ENCODE measurements around the gene TCEAL2.
A peak's percentile ranks its signal among the peaks of the same experiment; 100 is the strongest.
"Not testable (repeated sequence)": the region's sequence is repeated elsewhere in the genome, so short reads cannot be mapped to it uniquely, and the experiment has no call there.

TCEAL2 gene

DNA sequence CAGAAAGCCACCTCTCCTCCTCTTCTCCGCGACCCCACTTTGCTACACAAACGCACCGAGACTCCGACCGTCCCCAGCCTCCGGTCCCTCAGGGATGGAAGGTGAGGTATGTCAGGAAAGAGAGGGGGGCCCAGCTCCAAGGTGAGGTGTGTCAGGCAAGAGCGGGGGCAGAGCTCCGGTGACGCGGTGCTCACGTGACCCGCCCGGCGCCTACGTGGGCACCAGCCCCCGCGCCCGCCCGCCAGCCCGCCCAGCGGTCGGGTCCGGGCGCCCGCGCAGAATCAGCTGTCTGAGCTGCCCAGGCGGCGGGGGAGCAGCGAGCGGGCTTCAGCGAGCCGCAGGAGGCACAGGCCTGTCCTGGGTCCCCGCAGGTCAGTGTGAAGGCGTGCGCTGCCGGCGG is at the start of gene TCEAL2:
TCEAL2 (plus strand) TSS at position 244 of the 400 bp plus-strand sequence. CDS start 1,152 bp downstream, outside the sequence.
- not testable (repeated sequence) for DNase-seq (ENCODE audit: low read depth in 2 of 2)

DNA sequence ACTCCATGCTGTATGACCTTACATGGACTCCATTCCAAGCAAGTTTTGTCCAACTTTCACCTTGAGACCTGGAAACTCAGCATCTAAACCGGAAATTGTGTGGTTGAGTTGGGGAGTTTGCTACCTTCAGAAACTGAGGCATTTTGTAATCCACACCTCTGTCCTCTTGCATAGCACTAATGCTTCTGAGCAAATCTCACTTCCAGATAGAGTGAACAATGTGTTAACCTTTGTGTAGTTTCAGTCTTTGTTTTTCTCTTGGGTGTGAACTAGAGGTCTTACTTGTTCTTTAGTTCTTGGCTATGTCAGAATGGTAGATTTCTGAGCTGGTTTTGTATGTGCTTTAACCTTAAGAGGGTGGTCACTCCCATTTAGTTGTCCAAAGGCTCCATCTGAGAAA is 48.1 kb upstream of the TCEAL2 start:
- DNase-seq (ENCODE audit: low read depth in 2 of 2): no peak

DNA sequence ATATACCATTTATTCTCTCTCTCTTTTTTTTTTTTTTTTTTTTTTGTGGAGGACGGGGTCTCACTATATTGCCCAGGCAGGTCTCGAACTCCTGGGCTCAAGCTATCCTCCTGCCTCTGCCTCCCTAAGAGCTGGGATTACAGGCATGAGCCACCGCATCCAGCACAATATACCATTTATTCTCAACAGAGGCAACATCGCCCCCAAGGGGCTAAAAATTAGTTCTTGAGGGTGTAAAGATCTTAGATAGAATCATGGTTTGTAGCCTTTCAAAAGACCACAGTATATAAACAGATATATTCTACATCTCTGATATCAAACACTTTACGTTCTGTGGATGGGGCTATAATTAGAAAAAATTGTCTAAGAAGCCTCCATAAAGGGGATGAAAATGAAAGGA is 39.8 kb upstream of the TCEAL2 start:
- no peak for DNase-seq (ENCODE audit: low read depth in 2 of 2)

DNA sequence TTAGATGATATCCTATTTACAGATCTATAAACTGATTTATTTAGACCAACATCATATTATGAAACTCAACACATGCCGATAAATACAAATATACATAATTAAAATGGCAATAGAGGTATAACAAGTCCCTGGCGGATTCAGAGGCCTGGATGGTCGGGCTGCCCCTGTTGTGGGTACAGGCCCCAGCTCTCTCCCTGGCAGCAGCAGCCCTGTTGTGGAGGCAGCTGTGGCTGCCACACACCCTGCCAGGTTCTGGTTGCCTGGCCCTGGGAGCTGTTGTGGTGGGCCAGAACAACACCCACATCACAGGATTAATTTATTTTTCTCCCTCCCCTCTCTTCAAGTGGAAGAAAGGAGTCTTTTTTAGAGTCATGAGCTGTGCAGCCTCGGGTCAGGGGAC is 12.1 kb upstream of the TCEAL2 start:
- DNase-seq (ENCODE audit: low read depth in 2 of 2): no peak

DNA sequence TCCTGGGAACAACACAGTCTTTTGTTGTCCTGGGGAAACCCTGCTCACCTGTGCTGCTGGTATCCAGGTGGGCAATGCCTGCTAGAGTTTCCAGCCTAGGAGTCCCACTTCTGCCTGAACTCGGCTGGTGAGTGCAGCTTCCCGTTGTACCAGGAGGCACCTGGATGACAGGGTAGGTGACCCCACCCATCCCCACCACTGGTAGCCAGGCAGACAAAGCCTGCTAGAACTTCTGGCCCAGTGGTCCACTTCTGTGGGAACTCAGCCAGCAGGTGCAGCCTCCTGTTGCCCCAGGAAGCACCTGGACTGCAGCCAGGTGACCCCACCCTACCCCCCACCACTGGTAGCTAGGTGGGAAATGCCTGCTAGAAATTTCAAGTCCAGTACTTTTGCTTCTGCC is 9.7 kb upstream of the TCEAL2 start:
- no peak for DNase-seq (ENCODE audit: low read depth in 2 of 2)

DNA sequence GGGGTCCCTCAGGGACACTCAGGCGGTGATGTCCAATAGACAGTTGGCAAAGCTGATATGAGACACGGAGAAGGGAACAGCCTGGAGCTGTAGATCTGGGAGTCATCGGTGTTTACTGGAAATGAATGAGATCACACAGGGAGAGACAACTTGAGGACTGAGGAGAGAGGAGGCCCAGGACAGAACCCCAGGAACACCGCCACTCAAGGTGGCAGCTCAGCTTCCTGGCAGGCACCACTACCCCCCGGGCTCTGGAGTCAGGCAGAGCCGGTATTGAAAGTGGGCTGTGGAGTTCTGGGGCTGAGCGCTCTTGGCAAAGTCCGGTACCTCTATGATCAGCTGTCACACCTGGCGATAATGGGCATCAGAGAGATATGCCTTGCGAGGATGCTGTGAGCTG is 465 bp upstream of the TCEAL2 start:
- DNase-seq (ENCODE audit: low read depth in 2 of 2): not testable (repeated sequence)

DNA sequence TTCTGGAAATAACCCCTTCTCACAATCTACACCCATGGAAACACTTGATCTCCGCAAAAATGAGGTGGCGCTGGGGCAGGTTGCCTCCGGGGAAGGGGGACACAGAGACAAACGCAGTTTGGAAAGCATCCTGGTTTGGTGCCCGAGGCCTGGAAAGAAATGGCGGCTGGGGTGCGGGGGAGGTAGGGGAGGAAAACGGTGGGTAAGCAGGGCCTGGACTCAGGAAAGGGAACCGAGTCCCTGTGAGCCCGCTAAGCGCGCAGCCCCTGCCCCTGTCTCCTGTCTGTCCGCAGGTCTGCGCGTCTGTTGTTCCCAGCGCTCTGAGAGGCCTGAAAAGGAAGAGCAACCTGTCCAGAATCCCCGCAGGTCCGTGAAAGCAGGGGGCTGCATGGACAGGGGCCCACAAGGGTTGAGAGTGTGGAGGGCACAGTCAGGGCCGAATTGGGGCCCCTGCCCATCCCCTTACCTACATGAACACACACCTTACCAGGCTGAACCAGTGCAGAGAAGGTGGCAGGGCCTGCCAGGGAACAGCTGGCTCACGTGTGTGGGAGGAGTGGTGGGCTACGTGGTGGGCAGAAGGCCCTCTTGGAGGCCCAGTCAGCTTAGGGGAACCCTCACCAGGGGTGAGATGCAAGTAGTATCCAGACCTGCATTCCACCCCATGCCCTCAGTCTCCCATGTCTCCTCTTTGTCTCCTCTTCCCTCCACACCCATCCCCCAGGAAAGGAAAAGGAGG is 770 bp downstream of the TCEAL2 start:
- not testable (repeated sequence) for DNase-seq (ENCODE audit: low read depth in 2 of 2)

DNA sequence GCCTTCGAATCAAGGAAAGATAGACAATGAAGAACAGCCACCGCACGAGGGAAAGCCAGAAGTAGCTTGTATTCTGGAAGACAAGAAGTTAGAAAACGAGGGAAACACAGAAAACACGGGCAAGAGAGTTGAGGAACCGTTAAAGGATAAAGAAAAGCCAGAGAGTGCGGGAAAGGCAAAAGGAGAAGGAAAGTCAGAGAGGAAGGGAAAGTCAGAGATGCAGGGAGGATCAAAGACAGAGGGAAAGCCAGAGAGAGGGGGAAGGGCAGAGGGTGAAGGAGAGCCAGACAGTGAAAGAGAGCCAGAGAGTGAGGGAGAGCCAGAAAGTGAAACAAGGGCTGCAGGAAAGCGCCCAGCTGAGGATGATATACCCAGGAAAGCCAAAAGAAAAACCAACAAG is 1.4 kb downstream of the TCEAL2 start:
- DNase-seq (ENCODE audit: low read depth in 2 of 2): no peak

DNA sequence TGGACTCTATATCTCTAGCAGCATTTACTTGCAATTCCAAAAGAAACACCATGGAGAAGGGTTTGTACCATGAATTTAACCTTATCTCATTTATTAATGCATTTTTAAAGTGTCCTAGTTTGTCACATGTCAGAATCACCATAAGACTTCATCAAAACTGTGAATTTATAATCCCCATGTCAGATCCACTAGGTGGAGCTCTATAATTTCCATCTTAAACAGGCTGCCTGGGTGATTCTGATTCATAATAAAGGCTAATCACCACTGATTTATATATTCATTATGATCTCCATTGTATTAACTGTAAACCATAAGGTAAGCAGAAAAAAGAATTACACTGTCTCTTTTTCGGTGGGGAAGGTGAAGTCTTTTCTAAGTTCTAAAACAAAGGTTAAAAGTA is 4.0 kb downstream of the TCEAL2 start:
- no peak for DNase-seq (ENCODE audit: low read depth in 2 of 2)

DNA sequence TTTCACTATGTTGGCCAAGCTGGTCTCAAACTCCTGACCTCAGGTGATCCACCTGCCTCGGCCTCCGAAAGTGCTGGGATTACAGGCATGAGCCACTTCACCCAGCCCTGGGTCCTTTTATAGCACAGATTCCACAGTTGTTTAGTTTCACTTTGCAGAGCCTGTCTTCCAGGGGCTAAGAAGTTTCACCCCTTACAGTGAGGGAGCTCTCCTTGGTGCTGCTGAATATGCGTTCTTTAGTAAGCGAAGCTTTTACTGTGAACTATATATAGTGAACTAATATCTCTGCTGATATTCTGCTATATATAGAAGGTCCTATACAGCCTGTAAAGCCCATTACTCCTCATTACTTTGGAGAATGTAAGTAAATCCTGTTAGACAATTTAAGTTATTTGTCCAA is 12.6 kb downstream of the TCEAL2 start:
- DNase-seq (ENCODE audit: low read depth in 2 of 2): no peak

DNA sequence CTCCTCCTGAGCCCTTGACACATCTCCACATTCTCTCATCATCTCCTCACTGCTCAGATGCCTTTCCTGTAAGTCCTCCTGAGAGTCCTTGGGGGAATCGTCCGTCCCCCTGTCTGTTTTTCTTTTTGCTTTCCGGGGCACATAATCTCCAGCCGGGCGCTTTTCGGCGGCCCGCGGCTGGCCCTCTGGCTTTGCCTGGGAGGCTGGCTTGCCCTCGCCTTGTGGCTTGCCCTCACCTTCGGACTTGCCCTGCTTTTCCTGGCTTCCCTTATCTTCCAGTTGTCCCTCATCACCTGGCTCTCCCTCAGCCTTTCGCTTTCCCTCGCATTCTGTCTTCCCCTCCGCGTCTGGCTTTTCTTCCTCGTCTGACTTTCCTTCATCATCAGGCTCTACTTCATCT is 15.4 kb downstream of the TCEAL2 start:
- not testable (repeated sequence) for DNase-seq (ENCODE audit: low read depth in 2 of 2)

DNA sequence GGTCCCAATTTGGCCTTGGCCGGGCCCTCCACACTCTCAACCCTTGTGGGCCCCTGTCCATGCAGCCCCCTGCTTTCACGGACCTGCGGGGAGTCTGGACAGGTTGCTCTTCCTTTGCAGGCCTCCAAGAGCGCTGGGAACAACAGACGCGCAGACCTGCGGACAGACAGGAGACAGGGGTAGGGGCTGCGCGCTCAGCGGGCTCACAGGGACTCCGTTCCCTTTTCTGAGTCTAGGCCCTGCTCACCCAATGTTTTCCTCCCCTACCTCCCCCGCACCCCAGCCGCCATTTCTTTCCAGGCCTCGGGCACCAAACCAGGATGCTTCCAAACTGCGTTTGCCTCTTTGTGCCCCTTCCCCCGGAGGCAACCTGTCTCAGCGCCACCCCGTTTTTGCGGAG is 16.2 kb downstream of the TCEAL2 start:
- DNase-seq (ENCODE audit: low read depth in 2 of 2): not testable (repeated sequence)

DNA sequence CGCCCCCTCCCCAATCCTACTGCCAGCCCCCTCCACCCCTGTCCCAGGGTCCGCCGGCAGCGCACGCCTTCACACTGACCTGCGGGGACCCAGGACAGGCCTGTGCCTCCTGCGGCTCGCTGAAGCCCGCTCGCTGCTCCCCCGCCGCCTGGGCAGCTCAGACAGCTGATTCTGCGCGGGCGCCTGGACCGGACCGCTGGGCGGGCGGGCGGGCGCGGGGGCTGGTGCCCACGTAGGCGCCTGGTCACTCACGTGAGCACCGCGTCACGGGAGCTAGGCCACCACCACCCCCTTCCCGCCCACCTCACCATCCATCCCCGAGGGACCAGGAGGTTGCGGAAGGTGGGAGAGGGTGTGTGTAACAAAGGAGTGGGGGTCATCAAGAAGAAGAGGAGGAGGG is 16.8 kb downstream of the TCEAL2 start, which contains the start of gene TCEAL6:
TCEAL6 (minus strand) TSS at position 208 of the 400 bp plus-strand sequence.
- DNase-seq (ENCODE audit: low read depth in 2 of 2): not testable (repeated sequence)

DNA sequence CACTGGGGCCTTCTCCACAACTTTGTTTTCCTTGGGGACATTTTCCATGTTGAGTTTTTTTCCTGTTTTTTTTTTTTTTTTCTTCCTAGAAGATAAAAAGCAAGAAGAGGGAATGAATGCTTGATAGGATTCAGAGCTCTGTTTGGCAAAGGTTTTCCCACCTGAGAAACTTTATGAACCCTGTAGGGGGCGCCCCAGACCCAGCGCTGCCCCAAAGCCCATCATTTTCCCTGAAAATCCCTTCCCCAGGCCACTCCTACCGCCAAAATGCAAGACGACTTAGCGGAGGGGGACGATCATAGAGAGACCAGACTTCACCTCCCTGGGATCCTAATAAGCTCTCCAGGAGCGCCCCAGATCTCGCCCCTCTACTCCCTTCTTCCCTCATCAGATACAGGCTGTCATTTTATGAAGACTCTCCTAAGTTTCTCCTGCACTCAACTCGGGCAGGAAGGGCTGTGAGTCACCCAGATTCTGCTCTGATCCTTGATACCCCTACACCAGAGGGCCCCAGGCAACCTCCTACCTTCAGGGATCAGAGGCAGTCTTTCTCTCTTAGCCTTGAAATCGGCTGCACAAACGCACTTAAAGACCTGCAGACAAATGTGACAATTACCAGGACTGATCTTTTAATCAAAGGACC is 28.9 kb downstream of the TCEAL2 start:
- no peak for DNase-seq (ENCODE audit: low read depth in 2 of 2)

DNA sequence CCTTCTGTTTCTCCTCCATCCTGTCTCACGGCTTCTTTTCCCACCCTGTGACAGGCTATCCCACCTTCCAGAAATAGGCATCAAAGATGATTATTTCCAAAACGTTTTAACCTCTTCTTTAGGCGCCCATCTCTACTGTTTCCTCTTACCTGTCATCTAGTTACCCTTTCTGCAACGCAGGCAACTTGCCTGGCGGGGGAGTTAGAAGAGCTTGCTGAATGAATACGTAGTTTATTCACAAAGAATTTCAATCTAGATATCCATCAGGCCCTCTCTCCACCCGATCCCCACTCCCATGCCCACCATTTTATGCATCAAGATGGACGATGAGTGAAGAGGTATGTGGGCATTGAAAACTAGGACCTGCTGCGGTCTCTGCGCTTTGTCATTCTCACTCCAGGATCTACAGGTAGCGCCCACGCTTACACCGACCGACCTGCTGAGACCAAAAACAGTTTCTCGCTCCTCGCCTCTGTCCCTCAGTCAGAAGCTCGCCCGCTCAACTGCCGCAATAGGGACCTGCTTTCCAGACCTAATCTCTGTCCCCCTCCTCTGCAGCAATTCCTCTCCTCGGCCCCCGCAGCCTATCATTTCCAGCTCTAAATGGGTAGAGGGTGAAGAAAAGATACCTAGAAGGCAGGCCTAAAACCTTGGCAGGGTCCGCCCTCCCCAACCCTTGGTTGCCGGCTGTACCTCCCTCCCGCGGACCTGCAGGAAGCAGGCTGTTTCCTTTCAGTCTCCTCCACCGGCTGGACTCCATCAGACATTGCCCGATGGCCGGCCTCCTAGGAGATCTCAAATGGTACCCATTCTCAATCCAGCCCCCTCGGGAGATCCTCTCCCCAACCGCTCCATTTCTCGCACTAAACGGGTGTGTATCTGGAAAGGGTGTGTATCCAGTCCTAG is 29.7 kb downstream of the TCEAL2 start:
- no peak for DNase-seq (ENCODE audit: low read depth in 2 of 2)

DNA sequence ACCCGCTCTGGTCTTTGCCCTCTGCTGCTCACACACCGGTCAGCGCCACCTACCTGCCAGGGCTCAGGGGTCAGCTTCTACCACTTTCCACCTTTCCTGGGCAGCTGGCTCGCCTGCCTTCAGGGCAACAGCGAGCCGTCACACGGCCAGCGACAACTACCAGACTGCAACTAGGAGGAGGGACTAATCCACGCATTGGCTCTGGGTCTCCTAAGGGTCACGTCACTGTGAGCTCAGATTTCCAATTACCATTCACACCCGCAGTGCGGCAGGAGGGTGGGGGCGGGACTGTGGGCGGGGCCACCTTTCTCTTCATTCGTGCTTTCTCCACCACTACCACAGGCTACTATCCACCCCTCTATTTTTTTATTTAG is 30.3 kb downstream of the TCEAL2 start, which contains the start of gene BEX5:
BEX5 (minus strand) TSS at position 172 of the 374 bp plus-strand sequence. CDS start 1,712 bp downstream, outside the sequence.
- DNase-seq (ENCODE audit: low read depth in 2 of 2): peak; percentile 4 to 7

All from fibroblast of skin of left quadriceps (primary cell).